Ecto neural progenitor cell (in vitro differentiated cells): ENCODE results near the gene FN1.
"Not testable (repeated sequence)": the region's sequence is repeated elsewhere in the genome, so short reads cannot be mapped to it uniquely, and the experiment has no call there.

Experiments
- DNase-seq: peaks from one replicate; pipeline ENCODE4 v3.0.0-alpha.2; 2018; ENCODE audit warnings: low spot score

Gene FN1

DNA sequence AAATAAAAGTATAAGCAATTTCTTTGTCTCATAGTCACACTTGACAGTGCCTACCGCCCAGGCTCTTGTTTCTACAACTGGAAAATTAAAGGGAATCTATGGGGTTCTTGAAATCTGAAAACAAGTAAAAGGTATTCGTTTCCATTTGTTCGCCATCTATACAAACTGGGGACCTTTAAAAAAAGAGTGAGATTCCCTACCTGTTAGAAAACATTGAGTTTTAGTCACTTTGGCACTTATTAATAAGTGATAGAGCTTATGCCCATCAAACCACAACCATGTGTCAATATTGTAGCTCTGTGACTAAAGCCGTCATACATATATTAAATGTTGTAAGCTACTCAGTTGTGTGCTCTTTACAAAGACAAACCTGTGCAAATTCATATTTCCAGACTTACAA is 13.2 kb downstream of the FN1 start:
- no peak for DNase-seq

DNA sequence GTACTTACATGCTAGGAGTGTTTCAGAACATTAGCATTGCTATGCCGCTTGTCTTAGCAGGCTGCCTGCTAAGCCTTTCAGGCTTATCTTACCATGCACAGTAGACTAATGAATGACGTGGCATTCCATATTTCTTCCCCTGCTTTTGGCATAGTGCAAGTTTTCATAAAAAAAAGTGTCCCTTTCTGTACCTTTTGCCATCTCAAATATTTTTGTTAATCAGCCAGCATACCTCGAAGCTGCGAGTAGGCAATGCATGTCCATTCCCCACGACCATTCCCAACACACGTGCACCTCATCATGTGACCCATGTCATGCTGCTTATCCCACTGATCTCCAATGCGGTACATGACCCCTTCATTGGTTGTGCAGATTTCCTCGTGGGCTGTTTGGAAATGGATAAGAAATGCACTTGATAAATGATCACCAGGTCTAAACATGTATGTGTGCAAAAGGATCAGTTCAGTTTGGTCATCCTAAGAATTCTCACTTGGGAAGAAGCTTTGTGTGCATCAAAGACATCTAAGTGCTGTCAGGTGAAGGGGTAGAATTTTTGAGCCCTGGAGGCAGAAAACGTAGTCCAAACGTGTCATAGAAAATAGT is 13.9 kb downstream of the FN1 start:
- no peak for DNase-seq

DNA sequence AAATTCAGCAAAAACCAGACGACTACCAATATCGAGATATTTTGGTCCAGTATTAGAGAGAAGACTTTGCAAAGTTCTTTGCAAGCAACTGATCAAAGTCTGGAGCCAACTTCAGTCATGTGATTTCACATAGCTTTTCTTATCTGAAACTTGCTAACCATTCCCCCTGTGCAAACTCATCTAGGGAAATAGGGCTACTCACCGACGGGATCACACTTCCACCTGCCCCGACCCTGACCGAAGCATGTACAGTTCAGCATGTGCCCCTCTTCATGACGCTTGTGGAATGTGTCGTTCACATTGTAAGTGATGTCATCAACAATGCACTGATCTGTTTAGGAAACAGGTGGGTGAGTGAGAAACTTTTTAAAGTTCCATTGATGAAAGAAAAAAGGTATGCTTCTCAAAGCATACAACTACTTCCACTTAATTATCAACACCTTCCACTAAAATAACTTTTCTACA is 15.4 kb downstream of the FN1 start:
- DNase-seq: no peak

DNA sequence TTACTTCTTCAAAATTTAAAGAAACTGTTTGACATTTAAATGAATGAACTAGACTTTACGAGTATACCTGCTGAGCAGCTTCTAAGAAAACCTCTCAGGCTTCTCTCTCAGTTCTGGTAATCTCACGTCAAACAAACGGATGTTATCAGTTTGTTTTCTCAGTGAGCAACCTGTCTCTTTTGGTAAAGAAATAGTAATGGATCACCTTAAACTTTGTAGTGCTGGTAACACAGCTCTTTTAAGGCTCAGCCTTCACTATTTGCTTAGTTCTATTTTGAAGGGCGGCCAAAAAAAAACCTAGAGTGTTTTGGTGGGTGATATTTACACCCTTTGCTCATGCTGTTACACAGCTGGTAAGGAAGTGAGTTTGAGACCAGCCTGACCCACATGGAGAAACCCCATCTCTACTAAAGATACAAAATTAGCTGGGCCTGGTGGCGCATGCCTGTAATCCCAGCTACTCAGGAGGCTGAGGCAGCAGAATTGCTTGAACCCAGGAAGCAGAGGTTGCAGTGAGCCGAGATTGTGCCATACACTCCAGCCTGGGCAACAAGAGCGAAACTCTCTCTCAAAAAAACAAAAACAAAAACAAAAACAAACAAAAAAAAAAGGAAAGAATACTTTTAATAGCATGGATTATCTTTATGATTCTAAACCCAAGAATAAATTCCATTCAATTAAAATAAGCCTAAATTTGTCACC is 15.9 kb downstream of the FN1 start:
- DNase-seq: no peak

DNA sequence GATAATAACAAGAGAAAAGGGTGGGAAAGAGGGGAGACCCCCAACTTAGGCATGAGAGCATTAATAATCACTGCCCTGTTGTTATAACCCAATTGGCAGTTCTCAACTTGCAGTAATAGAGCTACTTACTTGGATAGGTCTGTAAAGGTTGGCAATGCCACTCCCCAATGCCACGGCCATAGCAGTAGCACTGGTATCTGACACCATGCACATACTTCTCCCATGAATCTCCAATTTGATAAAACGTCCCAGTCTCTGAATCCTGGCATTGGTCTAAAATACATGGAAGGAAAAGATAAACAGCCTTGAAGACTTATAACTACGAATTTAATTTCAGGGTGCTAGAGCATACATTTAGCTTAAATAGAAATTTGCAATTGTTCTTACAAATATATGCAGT is 16.8 kb downstream of the FN1 start:
- DNase-seq: no peak

DNA sequence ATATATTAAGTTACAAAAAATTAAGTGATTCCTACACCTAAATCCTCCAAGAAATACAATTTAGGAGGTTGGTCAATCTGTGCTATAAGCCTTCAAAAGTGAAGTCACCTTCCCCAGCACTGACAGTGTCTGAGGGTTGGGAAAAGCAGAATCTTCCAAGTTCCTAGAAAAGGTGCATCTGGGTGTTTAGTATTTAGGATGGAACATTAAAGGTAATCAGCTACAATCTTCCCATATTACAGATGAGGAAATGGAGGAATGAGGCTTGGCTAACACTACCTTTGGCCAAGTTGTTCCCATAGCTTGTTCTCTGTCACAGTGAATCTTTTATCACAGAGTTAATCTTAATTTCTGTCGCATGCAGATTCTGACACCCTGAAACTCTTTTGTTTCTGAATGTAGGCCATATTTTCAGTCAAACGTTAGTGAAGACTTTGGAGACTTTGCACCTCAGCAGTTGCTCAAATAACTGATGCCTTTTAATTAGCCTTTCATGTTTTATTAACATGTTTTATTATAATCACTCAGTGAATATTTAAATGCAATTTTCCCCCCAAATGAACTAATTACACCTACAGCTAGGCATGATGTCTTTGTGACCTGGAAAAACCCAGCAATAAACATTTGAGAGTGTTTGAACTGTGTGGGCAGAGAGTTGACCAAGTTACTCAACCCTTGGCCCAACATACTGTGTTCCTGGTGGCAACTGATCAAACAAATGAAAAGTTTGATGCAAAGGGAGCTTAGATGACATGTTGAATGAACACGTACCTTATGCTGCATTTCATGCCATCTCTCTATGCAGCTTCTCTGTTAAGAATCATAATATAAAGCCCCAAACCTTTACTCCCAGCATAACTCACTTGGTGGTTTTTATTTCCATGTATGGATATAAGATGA is 17.6 kb downstream of the FN1 start:
- DNase-seq: no peak

DNA sequence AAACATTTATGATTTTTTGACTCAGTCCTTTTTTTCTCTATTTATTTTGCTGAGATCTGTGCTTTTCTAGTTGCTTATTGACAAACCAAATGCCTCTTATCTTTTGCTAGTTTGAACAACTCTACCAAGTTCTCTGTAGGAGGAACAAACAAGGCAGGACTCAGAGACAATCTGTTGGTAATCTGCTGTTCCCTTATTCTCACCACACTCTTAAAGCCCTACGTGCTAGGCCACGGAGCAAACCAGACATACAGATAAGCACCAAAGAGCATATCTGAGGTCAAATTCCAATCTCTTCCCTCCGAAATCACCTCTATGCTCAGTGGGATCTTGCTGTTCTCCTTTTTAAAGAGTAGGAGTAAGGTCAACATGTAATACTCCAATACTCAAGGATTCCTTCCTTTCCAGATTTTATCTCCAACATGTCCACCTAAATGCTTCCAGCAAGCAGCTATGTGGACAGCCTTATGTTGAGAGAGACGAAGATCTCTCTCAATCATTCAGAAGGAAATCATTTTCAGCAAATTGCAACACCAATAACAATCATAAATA is 18.4 kb downstream of the FN1 start:
- DNase-seq: no peak

DNA sequence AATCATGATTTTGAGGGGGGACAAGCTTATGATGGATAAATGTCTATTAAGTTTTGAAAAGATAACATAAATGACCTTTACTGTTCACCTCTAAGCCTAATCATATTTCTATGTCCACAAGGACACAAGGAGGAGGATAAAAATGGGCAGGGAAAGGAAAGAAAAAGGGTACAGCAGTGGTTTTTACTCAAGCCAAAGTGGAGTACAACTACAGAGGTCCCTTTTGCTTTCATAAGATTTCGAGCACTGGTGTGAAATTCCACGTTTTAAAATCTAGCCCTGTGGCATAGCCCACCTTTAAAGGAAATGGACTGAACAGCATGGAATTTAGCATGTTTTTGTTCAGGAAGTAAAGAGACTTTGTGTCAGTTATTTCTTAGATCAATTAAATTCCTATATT is 19.2 kb downstream of the FN1 start:
- DNase-seq: no peak

DNA sequence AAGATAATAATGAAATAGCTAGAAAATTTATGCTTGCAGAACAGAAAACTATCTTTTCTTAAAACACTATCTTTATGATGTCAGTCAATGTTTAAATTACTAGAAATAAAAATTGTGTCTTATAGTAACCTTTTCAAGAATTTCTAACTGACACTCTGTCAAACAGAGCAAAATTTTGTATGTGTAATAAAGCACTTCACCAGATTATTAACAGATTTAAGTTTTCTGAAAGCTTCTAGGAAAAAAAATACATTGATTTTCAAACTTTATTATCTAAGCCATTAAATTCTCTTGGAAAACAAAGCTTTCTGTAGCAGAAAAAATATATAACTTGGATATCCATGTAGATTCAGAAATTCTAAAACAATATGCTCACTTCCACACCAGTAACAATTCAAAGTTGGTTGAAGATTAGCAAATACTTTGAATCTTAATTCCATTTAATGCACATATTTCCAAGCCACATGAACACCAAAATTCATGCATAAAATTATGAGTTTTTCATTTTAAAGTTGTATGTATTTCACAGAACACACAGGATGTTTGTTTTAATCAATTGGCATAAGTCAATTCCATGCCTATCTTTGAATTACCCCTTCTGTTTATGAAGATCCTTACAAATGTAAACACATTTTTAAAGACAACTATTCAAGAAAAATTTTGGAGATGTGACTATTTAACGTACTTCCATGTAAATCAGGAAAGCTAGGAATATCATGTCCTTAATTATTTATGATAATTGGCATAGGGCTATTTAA is 19.9 kb downstream of the FN1 start:
- DNase-seq: no peak

DNA sequence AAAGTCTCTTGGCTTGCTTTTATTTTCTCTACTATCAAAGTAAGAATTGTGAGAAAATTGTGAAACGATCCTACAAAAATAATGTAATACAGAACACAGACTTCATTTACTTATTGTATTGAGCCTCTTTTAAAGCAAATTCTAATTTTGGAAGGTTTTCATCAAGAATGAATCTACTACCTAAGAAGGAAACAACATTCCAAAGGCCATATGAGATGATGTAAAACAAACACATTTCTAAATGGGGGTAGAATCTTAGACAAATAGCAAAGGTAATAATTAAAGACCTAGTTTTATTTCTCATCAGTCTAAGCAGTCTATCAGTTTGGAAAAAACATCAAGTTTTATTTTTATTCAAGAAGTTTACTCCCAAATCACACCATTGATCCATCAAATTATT is 20.6 kb downstream of the FN1 start:
- no peak for DNase-seq

DNA sequence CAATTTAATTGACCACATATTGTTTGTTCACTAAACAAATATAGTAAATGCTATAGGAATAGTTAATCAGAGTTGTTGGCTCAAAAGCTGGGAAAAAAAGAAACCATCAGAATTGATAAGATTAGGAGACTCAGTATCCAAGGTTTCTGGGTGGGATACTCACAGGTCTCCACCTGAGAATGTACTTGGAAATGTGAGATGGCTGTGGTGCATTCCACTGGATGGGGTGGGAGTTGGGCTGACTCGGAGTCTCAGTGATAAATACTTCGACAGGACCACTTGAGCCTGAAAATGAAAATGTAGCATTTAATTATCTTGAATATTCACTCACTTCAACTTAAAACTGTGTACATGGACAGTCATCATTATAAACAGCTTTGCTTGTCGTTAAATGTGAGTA is 21.2 kb downstream of the FN1 start:
- no peak for DNase-seq

DNA sequence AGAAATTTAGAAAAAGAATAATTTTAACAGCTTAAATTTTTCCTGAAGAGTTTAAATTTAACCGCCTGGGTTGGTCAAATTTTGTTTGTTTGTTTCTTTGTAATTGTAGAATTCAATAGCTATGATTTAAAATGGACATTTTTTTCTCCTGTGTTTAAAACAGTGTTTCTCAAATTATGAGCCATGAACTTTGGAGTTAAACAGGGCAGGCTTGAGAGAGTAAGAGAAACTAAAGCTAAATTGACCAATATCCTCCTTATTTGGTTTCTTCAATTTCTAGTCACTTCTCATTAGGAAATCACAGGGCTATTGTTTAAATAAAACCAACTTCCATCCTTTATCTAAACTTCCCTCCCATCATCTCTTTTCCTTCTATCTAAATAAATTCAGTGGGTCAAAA is 21.9 kb downstream of the FN1 start:
- DNase-seq: no peak

DNA sequence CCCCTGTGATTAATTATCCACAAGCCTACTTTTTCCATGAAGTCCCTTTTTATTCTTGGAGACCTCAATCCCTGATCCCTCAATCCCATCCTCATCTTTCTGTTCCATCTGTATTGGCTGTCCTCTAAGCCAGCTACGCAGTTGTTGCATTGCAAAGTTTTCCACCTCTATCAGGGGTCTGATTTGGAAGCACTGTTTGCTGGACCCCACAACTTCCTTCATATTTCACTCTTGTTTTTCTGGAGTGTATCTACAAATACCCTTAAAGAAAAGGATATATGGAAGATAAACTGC is 22.4 kb downstream of the FN1 start:
- no peak for DNase-seq

DNA sequence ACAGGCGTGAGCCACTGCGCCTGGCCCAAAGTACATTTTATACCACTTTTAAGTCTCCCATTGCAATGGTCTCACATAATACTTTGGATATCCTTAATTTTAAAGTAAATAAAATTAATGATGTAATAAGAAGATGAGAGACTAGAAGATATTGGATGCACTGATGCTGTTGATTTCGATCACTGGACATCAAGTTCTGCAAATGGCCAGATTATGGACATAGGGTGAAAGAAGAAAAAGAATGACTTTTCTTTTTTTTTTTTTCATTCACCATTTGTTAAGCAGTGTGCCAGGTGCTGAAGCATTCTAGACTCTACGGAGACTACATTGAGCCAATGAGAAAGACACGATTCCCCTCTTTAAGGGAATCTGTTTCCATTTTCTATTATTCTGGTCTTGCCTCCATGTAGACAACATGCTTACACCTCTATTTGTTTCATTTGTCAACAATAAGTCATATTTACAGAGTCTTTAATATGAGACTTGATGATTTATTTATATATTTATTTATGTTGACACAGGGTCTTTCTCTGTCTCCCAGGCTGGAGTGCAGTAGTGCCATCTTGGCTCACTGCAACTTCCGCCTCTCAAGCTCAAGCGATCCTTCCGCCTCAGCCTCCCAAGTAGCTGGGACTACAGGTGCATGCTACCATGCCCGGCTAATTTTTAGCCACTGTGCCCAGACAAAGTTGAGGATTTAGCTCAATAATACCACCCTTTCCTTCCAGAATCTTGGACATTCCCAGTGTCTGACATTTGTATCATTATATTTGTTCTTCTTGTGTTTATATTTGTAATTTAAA is 23.7 kb downstream of the FN1 start:
- no peak for DNase-seq

DNA sequence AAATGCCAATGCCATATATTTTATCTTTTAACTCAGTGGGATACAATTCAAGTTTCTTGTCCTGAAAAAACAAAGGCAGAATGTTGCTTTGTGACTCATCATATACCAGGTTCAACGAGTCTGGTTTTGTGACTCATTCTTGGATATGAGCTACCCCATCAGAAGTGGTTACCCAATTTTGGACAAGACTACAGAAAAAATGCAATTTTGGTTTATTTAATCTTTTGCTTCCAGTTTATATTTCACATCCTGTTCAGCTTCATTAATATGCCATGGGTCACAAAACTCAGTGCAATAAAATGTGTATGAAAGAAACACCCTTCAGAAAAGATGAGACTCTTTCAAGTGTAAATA is 25.0 kb downstream of the FN1 start:
- no peak for DNase-seq

DNA sequence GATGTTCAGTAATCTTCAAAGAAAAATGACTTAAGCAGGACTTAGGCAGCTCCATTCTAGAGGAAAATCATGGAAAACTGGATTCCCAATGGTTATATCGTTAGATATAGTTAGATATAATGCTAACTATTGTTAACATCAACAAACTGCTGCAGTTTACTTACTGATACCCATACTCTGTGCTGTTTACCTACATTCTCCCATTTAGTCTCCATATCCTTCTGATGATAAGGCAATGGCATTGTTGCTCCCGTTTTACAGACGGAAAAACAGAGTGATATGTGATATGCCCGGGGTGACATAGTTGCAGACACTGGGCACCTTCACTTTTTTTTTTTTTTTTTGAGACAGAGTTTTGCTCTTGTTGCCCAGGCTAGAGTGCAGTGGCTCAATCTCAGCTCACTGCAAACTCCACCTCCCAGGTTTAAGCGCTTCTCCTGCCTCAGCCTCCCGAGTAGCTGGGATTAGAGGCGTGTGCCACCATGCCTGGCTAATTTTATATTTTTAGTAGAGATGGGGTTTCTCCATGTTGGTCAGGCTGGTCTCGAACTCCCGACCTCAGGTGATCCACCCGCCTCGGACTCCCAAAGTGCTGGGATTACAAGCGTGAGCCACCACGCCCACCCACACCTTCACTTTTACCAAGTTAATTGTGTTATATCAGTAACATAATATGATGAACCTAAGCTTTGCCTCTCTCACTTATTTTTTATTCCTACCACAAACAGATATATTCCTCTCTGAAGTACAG is 25.5 kb downstream of the FN1 start:
- DNase-seq: not testable (repeated sequence)

DNA sequence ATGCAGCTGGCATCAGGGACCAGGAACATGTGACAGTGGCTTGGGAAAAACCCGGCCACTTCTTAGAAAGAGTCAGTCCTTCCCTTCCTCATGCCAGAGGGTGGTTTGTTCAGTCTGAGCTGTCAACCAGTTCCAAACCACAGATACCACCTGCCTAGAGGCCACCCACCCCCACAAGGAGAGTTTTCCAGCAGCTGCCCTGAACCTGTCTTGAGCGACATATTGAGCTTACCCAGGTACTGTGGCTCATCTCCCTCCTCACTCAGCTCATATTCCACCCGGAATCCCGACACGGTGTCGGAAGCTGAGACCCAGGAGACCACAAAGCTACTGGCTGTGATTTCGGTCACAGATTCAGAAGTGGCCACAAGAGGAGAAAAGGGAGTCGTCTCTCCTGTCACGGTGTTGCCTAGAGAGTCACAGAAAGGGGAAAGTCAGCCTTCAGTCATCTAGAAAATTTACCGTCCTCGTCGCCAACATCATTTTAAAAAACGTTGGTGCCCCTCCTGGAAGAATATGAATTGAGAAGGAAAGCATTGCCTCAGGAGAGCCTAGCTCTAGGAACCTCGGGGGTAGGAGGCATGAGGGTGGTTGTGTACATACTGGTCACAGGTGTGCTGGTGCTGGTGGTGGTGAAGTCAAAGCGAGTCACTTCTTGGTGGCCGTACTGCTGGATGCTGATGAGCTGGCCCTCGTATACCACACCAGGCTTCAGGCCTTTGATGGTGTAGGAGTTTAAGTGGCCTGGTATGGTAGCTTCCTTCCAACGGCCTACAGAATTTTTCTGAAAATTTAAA is 26.3 kb downstream of the FN1 start:
- no peak for DNase-seq

DNA sequence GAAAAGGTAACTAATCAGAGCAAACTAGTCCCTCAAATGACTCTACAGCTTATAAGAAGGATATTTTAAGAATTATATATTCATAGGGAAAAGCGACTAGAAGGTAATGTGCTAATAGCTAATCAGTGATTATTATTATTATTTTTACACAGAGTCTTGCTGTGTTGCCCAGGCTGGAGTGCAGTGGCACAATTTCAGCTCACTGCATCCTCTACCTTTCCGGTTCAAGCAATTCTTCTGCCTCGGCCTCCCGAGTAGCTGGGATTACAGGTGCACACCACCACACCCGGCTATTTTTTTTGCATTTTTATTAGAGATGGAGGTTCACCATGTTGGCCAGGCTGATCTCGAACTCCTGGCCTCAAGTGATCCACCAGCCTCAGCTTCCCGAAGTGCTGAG is 27.4 kb downstream of the FN1 start:
- not testable (repeated sequence) for DNase-seq

DNA sequence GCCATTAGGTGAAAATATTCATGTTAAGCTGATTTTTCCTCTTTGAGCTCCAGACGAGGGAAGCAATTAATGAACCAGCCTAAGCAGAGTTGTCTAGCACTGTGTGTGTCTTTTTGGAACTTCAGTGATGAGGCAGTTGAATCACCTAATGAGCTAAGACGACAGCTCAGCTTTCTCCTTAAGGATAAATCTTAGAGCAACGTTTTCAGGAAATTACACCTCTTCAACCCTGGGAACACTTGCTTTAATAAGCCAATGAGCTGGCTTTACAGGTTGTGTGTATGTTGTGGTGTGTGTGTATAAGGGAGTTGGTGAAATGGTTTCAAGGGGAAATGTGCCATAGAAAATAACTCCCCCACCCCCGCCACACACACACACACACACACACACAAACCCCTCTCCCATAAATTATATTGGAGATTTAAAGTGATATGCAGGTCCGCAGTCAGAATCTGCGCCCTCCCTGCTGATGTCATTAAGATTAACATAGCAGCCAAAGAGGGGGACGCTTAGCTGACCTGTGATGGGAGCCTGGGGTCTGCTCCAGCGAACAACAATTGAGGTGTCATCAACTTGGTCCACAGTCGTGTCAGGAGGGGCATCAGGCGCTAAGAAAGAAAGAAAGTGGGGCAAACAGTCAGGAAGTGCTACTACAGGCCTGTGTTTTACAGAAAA is 28.1 kb downstream of the FN1 start:
- no peak for DNase-seq
